CD8-positive, alpha-beta memory T cell (primary cell): ENCODE data around the gene MAGI2. TPM values are rescaled to one million over a fixed set of nuclear protein-coding genes. Genes with fewer than 3 reads are reported as not detected.
A peak's percentile ranks its signal among the peaks of the same experiment; 100 is the strongest.

Source experiments
- CTCF ChIA-PET: fragments of 350-600 bp; sonication (Branson Sonifier 250); formaldehyde crosslinking; loops from one replicate; lab custom pipeline; 2021; ENCODE audit warnings: antibody characterized with exemption; lab: Charles Lee
- POLR2A ChIA-PET: fragments of 350-600 bp; sonication (Branson Sonifier 250); formaldehyde crosslinking; loops from one replicate; lab custom pipeline; 2021; ENCODE audit warnings: antibody characterized with exemption; lab: Charles Lee
- DNase-seq, 5 donors: peaks; one replicate each; pipeline versions ENCODE4 v3.0.0 to v3.0.0-alpha.2; 2020 to 2022; ENCODE audit warnings: mixed read lengths in 1 of 5
- H3K27ac ChIP-seq: one replicate; pipeline ENCODE4 v1.7.0; 2013; ENCODE audit warnings: low read depth, mild to moderate bottlenecking, low read length, moderate library complexity
- H3K27me3 ChIP-seq: 2 replicates; pipeline ENCODE4 v1.7.0; 2013; ENCODE audit warnings: low read length, mild to moderate bottlenecking; ENCODE audit not compliant: insufficient read depth, poor library complexity, severe bottlenecking
- H3K36me3 ChIP-seq: 2 replicates; pipeline ENCODE4 v1.7.0; 2013; ENCODE audit warnings: mild to moderate bottlenecking, low read length, moderate library complexity; ENCODE audit not compliant: insufficient read depth
- H3K4me1 ChIP-seq: 2 replicates; pipeline ENCODE4 v1.7.0; 2013; ENCODE audit warnings: mild to moderate bottlenecking, low read length, moderate library complexity; ENCODE audit not compliant: insufficient read depth
- H3K4me3 ChIP-seq: 2 replicates; pipeline ENCODE4 v1.7.0; 2013; ENCODE audit warnings: mild to moderate bottlenecking, low read length
- H3K9me3 ChIP-seq: 2 replicates; pipeline ENCODE4 v1.7.0; 2013; ENCODE audit warnings: mild to moderate bottlenecking, low read length
- H3K27ac Mint-ChIP-seq, 8 donors: one replicate each; pipeline ENCODE4 v1.8.0; 2020 to 2021; ENCODE audit warnings: mixed read lengths in 8 of 8, mild to moderate bottlenecking in 6 of 8, inconsistent platforms in 3 of 8, moderate library complexity in 3 of 8
- H3K27me3 Mint-ChIP-seq, 2 donors: one replicate each; pipeline ENCODE4 v1.8.0; 2020 to 2021; ENCODE audit warnings: mixed read lengths in 2 of 2, mild to moderate bottlenecking in 1 of 2, moderate library complexity in 1 of 2
- H3K36me3 Mint-ChIP-seq, 3 donors: one replicate each; pipeline ENCODE4 v1.8.0; 2020 to 2021; ENCODE audit warnings: mixed read lengths in 3 of 3, inconsistent platforms in 1 of 3, mild to moderate bottlenecking in 1 of 3
- H3K4me1 Mint-ChIP-seq, 3 donors: one replicate each; pipeline ENCODE4 v1.8.0; 2020 to 2021; ENCODE audit warnings: mixed read lengths in 3 of 3, inconsistent platforms in 1 of 3, mild to moderate bottlenecking in 1 of 3
- H3K4me3 Mint-ChIP-seq, 7 donors: one replicate each; pipeline ENCODE4 v1.8.0; 2020 to 2021; ENCODE audit warnings: mixed read lengths in 7 of 7, mild to moderate bottlenecking in 6 of 7, moderate library complexity in 4 of 7, inconsistent platforms in 2 of 7
- H3K9me3 Mint-ChIP-seq, 5 donors: one replicate each; pipeline ENCODE4 v1.8.0; 2020 to 2022; ENCODE audit warnings: mixed read lengths in 5 of 5, mild to moderate bottlenecking in 3 of 5, moderate library complexity in 2 of 5, inconsistent platforms in 1 of 5
- polyA plus RNA-seq: library from polyadenylated mRNA; unstranded; fragments of 300-500 nt; fragmentation: Illumina TruSeq; gene quantifications from one replicate; pipeline ENCODE4 v1.2.3, GENCODE V29; 2021
- total RNA-seq, 2 experiments: library from RNA; stranded (reverse); gene quantifications; one replicate each; pipeline ENCODE4 v1.2.3, GENCODE V29; 2021

MAGI2 gene
- total and polyA plus RNA-seq, 3 experiments from 2014 or later = 0.26 to 0.33 TPM; not detected in 1

DNA sequence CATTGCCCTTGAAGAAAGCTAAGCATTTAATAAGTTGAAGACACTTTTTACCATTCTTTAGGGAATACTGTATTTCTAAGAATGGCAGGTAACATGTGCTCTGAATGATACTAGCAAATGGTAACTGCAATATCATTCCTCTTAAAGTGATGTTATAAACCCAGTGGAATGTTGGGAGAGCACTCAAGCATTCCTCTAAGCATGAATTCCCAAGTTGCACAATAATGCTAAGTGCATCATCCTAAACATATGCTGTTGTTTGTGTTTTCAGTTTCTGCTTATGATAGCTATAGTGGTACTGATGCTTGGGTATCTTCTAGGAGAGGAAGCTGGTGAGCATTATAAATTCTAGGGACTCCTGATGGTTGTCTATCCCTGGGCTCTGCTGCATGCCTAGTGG, 980.9 kb downstream of the MAGI2 start:
- H3K27ac ChIP-seq = no peak overlapping the region
- H3K4me3 Mint-ChIP-seq = no peak overlapping the region
- DNase-seq = no peak
- H3K36me3 ChIP-seq = no peaks in the 10 kb centered on the region
- H3K9me3 ChIP-seq = no peaks in the 10 kb centered on the region
- no peak overlapping the region for H3K27ac Mint-ChIP-seq
- peaks cover 0 to 13% (median 0%) of the 10 kb centered on the region in 5 donors for H3K9me3 Mint-ChIP-seq
- no peaks in the 10 kb centered on the region for H3K36me3 Mint-ChIP-seq
- ChIA-PET POLR2A (no interaction called here), CTCF (no interaction called here)
- no peaks in the 10 kb centered on the region for H3K27me3 ChIP-seq
- H3K27me3 Mint-ChIP-seq = no peaks in the 10 kb centered on the region
- no peaks in the 10 kb centered on the region for H3K4me1 Mint-ChIP-seq
- no peak overlapping the region for H3K4me3 ChIP-seq
- no peaks in the 10 kb centered on the region for H3K4me1 ChIP-seq

DNA sequence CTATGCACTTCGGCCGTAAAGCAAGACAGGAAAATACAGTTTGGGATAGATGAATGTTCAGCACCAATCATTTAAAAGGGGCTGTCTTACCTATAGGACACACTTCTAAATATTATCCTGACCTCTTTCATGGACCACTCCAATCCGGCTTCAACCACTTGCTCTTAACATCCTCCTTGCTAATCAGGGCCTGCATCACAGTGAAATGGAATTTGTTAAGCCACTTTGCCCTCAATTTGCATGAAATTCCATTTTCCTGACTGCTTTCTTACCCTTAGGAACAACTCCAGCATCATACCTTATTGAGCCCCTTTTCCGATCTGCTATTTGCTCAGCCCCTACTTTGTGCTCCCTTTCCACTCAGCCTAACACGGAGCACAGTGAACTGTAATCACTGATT, 987.6 kb downstream of the MAGI2 start:
- H3K4me3 ChIP-seq = no peak overlapping the region
- ChIA-PET POLR2A (no interaction called here), CTCF (no interaction called here)
- peaks cover 0 to 4% (median 2%) of the 10 kb centered on the region in 5 donors for H3K9me3 Mint-ChIP-seq
- H3K4me1 ChIP-seq = no peaks in the 10 kb centered on the region
- H3K27me3 ChIP-seq = no peaks in the 10 kb centered on the region
- no peak for DNase-seq
- H3K9me3 ChIP-seq = no peaks in the 10 kb centered on the region
- no peaks in the 10 kb centered on the region for H3K36me3 Mint-ChIP-seq
- no peak overlapping the region for H3K27ac ChIP-seq
- H3K27ac Mint-ChIP-seq = no peak overlapping the region
- no peaks in the 10 kb centered on the region for H3K27me3 Mint-ChIP-seq
- H3K36me3 ChIP-seq = no peaks in the 10 kb centered on the region
- no peak overlapping the region for H3K4me3 Mint-ChIP-seq
- H3K4me1 Mint-ChIP-seq = no peaks in the 10 kb centered on the region

DNA sequence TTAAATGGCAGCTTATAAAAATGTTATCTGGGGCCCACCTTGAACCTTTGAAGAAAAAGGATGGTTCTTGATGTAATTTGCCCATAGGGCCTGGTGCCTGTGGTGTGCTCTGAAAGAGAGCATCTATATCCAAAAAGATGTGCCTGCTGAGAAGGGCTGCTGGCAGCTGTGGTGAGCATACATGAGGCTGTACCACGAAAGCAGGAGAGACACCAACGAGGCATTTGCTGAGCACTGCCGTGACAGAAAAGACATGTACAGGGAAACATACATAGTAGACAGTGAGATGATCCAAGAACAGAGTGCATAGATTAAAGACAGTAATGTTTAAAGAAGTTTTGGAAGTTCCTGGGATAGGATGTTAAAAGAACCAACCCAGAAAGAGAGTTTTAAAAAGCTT, 990.4 kb downstream of the MAGI2 start:
- H3K4me1 Mint-ChIP-seq = no peaks in the 10 kb centered on the region
- H3K27me3 Mint-ChIP-seq = no peaks in the 10 kb centered on the region
- ChIA-PET CTCF (no interaction called here), POLR2A (no interaction called here)
- H3K9me3 Mint-ChIP-seq = peaks cover 0 to 6% (median 0%) of the 10 kb centered on the region in 5 donors
- no peak for DNase-seq
- H3K27ac Mint-ChIP-seq = no peak overlapping the region
- no peaks in the 10 kb centered on the region for H3K36me3 Mint-ChIP-seq
- no peak overlapping the region for H3K4me3 Mint-ChIP-seq
- Histone ChIP-seq H3K9me3 (no peaks in the 10 kb centered on the region), H3K4me1 (no peaks in the 10 kb centered on the region), H3K27me3 (no peaks in the 10 kb centered on the region), H3K27ac (no peak overlapping the region), H3K4me3 (no peak overlapping the region), H3K36me3 (no peaks in the 10 kb centered on the region)

DNA sequence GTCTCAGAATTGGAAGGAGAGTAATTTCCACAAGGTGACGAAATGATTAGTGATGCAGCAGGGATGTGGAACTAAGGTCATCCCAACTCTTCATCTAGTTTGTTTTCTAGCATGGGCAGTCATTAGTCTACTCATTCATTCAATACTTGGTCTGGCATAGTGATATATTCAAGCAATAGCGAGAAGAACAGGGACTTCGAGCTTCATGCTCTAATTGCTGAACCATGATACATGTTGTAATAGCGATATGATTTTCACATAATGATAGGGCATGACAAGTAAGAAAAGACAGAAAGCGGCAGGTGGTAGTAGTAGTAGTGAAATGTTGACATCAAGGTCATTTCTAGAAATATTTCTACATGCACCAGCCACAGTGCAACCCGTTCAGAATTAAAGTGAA, 1002.8 kb downstream of the MAGI2 start:
- POLR2A ChIA-PET = no interaction called here
- Histone ChIP-seq H3K27me3 (no peaks in the 10 kb centered on the region), H3K36me3 (no peaks in the 10 kb centered on the region), H3K9me3 (no peaks in the 10 kb centered on the region), H3K27ac (no peak overlapping the region), H3K4me3 (no peak overlapping the region), H3K4me1 (no peaks in the 10 kb centered on the region)
- no peak overlapping the region for H3K4me3 Mint-ChIP-seq
- H3K9me3 Mint-ChIP-seq = peaks cover 0 to 11% (median 4%) of the 10 kb centered on the region in 5 donors
- H3K27me3 Mint-ChIP-seq = no peaks in the 10 kb centered on the region
- H3K36me3 Mint-ChIP-seq = no peaks in the 10 kb centered on the region
- H3K4me1 Mint-ChIP-seq = no peaks in the 10 kb centered on the region
- CTCF ChIA-PET = no interaction called here
- no peak overlapping the region for H3K27ac Mint-ChIP-seq
- no peak for DNase-seq

DNA sequence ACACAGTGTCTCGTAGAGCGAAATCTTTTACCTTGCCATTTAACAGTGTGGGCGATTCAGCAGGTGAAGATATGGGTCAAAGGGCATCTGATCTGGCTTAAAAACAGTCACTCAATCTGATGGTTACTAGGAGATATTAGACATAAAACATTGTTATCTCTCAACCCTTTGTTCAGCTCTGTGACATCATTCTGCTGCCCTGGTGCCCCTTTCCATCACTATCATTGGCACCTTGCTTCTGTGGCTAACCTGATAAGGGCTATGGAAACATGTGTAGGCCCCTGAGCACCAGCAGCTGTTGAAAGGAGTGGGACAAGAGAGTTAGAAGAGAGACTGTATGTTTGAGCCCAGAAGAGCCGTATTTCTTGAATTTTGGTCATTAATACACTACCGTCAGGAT, 1004.6 kb downstream of the MAGI2 start:
- H3K4me1 ChIP-seq = no peaks in the 10 kb centered on the region
- no peak overlapping the region for H3K4me3 ChIP-seq
- Mint-ChIP-seq H3K4me1 (no peaks in the 10 kb centered on the region), H3K36me3 (no peaks in the 10 kb centered on the region), H3K9me3 (peaks cover 0 to 8% (median 4%) of the 10 kb centered on the region in 5 donors), H3K4me3 (no peak overlapping the region), H3K27me3 (no peaks in the 10 kb centered on the region), H3K27ac (no peak overlapping the region)
- ChIA-PET CTCF (no interaction called here), POLR2A (no interaction called here)
- no peak overlapping the region for H3K27ac ChIP-seq
- no peaks in the 10 kb centered on the region for H3K9me3 ChIP-seq
- H3K36me3 ChIP-seq = no peaks in the 10 kb centered on the region
- H3K27me3 ChIP-seq = no peaks in the 10 kb centered on the region
- no peak for DNase-seq

DNA sequence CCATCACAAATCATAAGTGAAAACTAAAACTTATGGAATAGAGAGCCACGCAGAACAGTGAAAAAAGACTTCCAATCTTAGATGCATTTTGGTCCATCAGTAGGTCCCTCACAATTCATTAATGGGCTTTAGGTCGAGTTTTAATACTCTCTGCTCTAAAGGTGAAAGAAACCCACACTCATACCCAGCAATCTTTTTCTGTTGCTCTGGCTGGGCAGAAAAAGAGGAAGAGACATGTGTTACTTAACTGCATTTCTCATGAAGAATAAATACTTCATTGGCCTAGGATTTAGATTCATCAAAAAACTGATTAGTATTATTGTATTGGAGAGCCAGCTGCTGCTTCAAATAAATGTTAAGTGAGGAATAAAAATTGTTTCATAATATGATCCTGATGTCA, 1009.2 kb downstream of the MAGI2 start:
- POLR2A ChIA-PET = no interaction called here
- Histone ChIP-seq H3K36me3 (no peaks in the 10 kb centered on the region), H3K27ac (no peak overlapping the region), H3K9me3 (no peaks in the 10 kb centered on the region), H3K4me1 (no peaks in the 10 kb centered on the region), H3K4me3 (no peak overlapping the region), H3K27me3 (no peaks in the 10 kb centered on the region)
- H3K36me3 Mint-ChIP-seq = no peaks in the 10 kb centered on the region
- H3K4me3 Mint-ChIP-seq = no peak overlapping the region
- H3K27me3 Mint-ChIP-seq = peaks cover 0 to 1% of the 10 kb centered on the region in 2 donors
- H3K9me3 Mint-ChIP-seq = peaks cover 0 to 2% (median 0%) of the 10 kb centered on the region in 5 donors
- CTCF ChIA-PET = no interaction called here
- no peak overlapping the region for H3K27ac Mint-ChIP-seq
- H3K4me1 Mint-ChIP-seq = no peaks in the 10 kb centered on the region
- no peak for DNase-seq

DNA sequence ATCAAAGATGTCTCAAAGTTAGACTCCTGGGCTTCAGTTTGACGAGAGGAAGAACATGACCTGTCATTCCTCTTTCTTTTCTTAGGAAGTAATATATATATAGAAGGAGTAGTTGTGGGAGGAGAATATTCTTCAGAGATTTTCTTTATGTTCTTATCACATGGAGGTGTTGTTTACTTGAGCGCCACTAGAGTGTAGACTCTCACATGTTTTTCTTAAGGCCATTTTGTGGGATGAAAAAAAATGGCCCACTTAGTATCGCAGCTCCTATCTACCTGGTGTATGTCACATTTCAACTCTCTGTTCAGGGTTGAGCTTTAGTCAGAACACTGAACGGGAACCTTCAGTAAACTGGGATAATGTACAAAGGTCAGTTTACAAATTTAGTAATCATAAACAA, 1009.7 kb downstream of the MAGI2 start:
- no peak overlapping the region for H3K4me3 Mint-ChIP-seq
- no peaks in the 10 kb centered on the region for H3K9me3 ChIP-seq
- peaks cover 0 to 2% (median 0%) of the 10 kb centered on the region in 5 donors for H3K9me3 Mint-ChIP-seq
- no peaks in the 10 kb centered on the region for H3K4me1 Mint-ChIP-seq
- H3K36me3 ChIP-seq = no peaks in the 10 kb centered on the region
- no peak overlapping the region for H3K27ac ChIP-seq
- ChIA-PET CTCF (no interaction called here), POLR2A (no interaction called here)
- no peaks in the 10 kb centered on the region for H3K4me1 ChIP-seq
- DNase-seq = no peak
- H3K27ac Mint-ChIP-seq = peak overlapping the region in 1 of 8 donors; percentile 47
- no peak overlapping the region for H3K4me3 ChIP-seq
- H3K36me3 Mint-ChIP-seq = no peaks in the 10 kb centered on the region
- H3K27me3 Mint-ChIP-seq = peaks cover 0 to 1% of the 10 kb centered on the region in 2 donors
- no peaks in the 10 kb centered on the region for H3K27me3 ChIP-seq

DNA sequence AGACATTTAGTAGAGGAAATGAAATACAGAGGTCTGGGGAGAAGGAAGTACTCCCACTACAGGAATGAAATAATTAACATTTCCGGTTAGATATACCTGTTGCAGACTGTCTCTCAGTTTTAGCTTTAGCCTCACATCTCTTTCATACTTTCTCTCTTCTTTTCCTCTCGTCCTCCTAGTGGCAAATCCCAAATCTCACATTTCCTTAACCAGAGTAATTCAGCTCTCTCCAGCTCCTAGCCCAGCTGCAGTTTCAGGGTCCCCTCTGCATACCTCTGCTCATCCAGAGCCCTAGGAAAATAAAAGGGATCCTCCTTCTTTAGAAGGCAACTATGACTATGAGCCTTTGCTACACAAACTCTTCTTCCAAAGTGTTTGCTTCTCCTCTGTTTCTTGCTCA, 1011.7 kb downstream of the MAGI2 start:
- Histone ChIP-seq H3K4me3 (no peak overlapping the region), H3K27me3 (no peaks in the 10 kb centered on the region), H3K4me1 (no peaks in the 10 kb centered on the region), H3K36me3 (no peaks in the 10 kb centered on the region), H3K9me3 (no peaks in the 10 kb centered on the region), H3K27ac (no peak overlapping the region)
- peaks cover 0 to 2% (median 0%) of the 10 kb centered on the region in 5 donors for H3K9me3 Mint-ChIP-seq
- H3K27me3 Mint-ChIP-seq = peaks cover 0 to 1% of the 10 kb centered on the region in 2 donors
- POLR2A ChIA-PET = no interaction called here
- CTCF ChIA-PET = no interaction called here
- DNase-seq = no peak
- no peaks in the 10 kb centered on the region for H3K36me3 Mint-ChIP-seq
- no peak overlapping the region for H3K27ac Mint-ChIP-seq
- no peak overlapping the region for H3K4me3 Mint-ChIP-seq
- H3K4me1 Mint-ChIP-seq = no peaks in the 10 kb centered on the region

DNA sequence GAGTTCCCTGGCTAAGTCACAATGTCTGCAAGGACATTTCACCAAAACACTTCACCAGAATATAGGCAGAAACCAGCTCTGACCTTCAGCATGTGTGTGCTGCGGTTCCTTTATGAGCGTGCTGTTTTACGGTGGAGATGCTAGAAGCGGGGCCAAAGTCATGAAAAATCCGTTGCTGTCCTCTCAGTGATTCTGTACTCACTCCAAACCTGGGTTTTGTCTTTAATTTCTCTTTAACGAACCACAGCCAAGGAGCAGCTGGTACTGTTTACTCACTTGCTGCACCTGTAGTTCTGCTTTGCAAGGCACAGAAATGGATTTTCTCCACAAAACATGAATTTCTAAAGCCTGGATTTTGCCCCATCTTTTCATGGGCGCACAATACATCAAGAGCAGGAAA, 1015.0 kb downstream of the MAGI2 start:
- no peak for DNase-seq
- no peak overlapping the region for H3K27ac Mint-ChIP-seq
- Histone ChIP-seq H3K27ac (no peak overlapping the region), H3K4me3 (no peak overlapping the region), H3K4me1 (no peaks in the 10 kb centered on the region), H3K36me3 (no peaks in the 10 kb centered on the region), H3K9me3 (no peaks in the 10 kb centered on the region), H3K27me3 (no peaks in the 10 kb centered on the region)
- peaks cover 0 to 1% of the 10 kb centered on the region in 2 donors for H3K27me3 Mint-ChIP-seq
- H3K36me3 Mint-ChIP-seq = no peaks in the 10 kb centered on the region
- H3K4me1 Mint-ChIP-seq = no peaks in the 10 kb centered on the region
- no peak overlapping the region for H3K4me3 Mint-ChIP-seq
- ChIA-PET CTCF (no interaction called here), POLR2A (no interaction called here)
- H3K9me3 Mint-ChIP-seq = peaks cover 0 to 3% (median 0%) of the 10 kb centered on the region in 5 donors
